ENCODE measurements around the gene MBOAT2. TPM values are rescaled to one million over a fixed set of nuclear protein-coding genes. Genes with fewer than 3 reads are reported as not detected.

The MBOAT2 gene
- total and polyA plus RNA-seq, 7 donors, result 0.11 to 3.5 (median 0.83) TPM

DNA sequence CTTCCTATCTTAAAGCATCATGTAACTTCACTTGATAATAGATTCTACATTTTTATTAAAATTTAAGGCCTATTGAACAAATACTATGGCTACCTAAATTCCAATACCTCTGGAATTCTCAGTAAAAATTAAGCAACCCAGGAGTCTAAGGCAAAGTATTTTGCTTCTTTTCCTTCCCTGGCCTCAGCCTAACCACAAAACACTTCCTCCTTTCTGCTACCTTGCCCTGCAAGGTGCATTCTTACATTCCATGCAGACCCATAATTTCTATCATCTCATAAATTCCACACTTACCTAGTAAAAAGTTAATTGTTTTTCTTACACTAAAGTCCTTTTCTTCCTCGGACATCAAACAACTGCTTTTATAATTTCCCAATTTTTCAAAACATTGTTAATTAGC is 3.7 kb downstream of the MBOAT2 start:
- WGBS, 3 donors, result 87 to 97% (median 88%) methylated on average over 1 of the region's 1 CpG
- TF ChIP-seq CTCF (IDR thresholded peaks at IDR 0.05), result no peak
- intact Hi-C loops (cut with DNase I), result no loop called here
- Histone ChIP-seq H3K27ac (no peak overlapping the region), H3K4me1 (no peaks in the 10 kb centered on the region), H3K4me3 (no peak overlapping the region), H3K9me3 (no peaks in the 10 kb centered on the region), H3K36me3 (ENCODE audit: insufficient read depth in 1 of 2, low read depth in 1 of 2) (no peaks in the 10 kb centered on the region), H3K27me3 (ENCODE audit: insufficient read depth in 3 of 3, low read length in 2 of 3) (no peaks in the 10 kb centered on the region)
- no peak for ATAC-seq
- DNase-seq, result no peak

GRCh38 chr2:8999102-8999446 is 4.4 kb downstream of the MBOAT2 start:
- Histone ChIP-seq H3K27ac (no peak overlapping the region), H3K36me3 (ENCODE audit: insufficient read depth in 1 of 2, low read depth in 1 of 2) (no peaks in the 10 kb centered on the region), H3K9me3 (no peaks in the 10 kb centered on the region), H3K4me3 (no peak overlapping the region), H3K27me3 (ENCODE audit: insufficient read depth in 3 of 3, low read length in 2 of 3) (no peaks in the 10 kb centered on the region), H3K4me1 (no peaks in the 10 kb centered on the region)
- TF ChIP-seq CTCF (IDR thresholded peaks at IDR 0.05), result no peak
- intact Hi-C loops (cut with DNase I), result no loop called here
- DNase-seq (no peak), ATAC-seq (no peak)
- WGBS, 3 donors, result 80 to 85% (median 81%) methylated on average over 3 of the region's 3 CpGs

GRCh38 chr2:8998418-8999101 is 4.9 kb downstream of the MBOAT2 start:
- H3K36me3 ChIP-seq (ENCODE audit: insufficient read depth in 1 of 2, low read depth in 1 of 2), result no peaks in the 10 kb centered on the region
- H3K9me3 ChIP-seq, result no peaks in the 10 kb centered on the region
- H3K4me3 ChIP-seq, result no peak overlapping the region
- no peak overlapping the region for H3K27ac ChIP-seq
- intact Hi-C loops (cut with DNase I), result no loop called here
- no peaks in the 10 kb centered on the region for H3K4me1 ChIP-seq
- no peak for DNase-seq
- ATAC-seq, result no peak
- WGBS, 3 donors, result 90 to 94% (median 91%) methylated on average over 9 of the region's 9 CpGs
- no peaks in the 10 kb centered on the region for H3K27me3 ChIP-seq (ENCODE audit: insufficient read depth in 3 of 3, low read length in 2 of 3)
- TF ChIP-seq CTCF (IDR thresholded peaks at IDR 0.05), result no peak

GRCh38 chr2:8997631-8998030 is 5.9 kb downstream of the MBOAT2 start:
- intact Hi-C loops (cut with DNase I), result no loop called here
- Histone ChIP-seq H3K9me3 (no peaks in the 10 kb centered on the region), H3K36me3 (ENCODE audit: insufficient read depth in 1 of 2, low read depth in 1 of 2) (no peaks in the 10 kb centered on the region), H3K27ac (no peak overlapping the region), H3K4me1 (no peaks in the 10 kb centered on the region), H3K27me3 (ENCODE audit: insufficient read depth in 3 of 3, low read length in 2 of 3) (no peaks in the 10 kb centered on the region), H3K4me3 (no peak overlapping the region)
- no peak for ATAC-seq
- 72 to 93% (median 79%) methylated on average over 2 of the region's 2 CpGs for WGBS, 3 donors
- no peak for DNase-seq
- TF ChIP-seq CTCF (IDR thresholded peaks at IDR 0.05), result no peak

GRCh38 chr2:8997108-8997507 is 6.4 kb downstream of the MBOAT2 start:
- DNase-seq (no peak), ATAC-seq (no peak)
- no peaks in the 10 kb centered on the region for H3K36me3 ChIP-seq (ENCODE audit: insufficient read depth in 1 of 2, low read depth in 1 of 2)
- H3K4me1 ChIP-seq, result no peaks in the 10 kb centered on the region
- no peaks in the 10 kb centered on the region for H3K27me3 ChIP-seq (ENCODE audit: insufficient read depth in 3 of 3, low read length in 2 of 3)
- H3K4me3 ChIP-seq, result no peak overlapping the region
- no peak for TF ChIP-seq CTCF (IDR thresholded peaks at IDR 0.05)
- intact Hi-C loops (cut with DNase I), result no loop called here
- WGBS, 3 donors, result 84 to 87% (median 84%) methylated on average over 5 of the region's 5 CpGs
- no peaks in the 10 kb centered on the region for H3K9me3 ChIP-seq
- H3K27ac ChIP-seq, result no peak overlapping the region
